PC-9 (cell line): ENCODE measurements around the gene FAM89B. TPM values are rescaled to one million over a fixed set of nuclear protein-coding genes. Genes with fewer than 3 reads are reported as not detected.
A peak's percentile ranks its signal among the peaks of the same experiment; 100 is the strongest.

Experiments used
- BruUV-seq: library from RNA; stranded (reverse); fragments of 400-500 nt; replicated peaks from 2 replicates; lab custom pipeline; 2021; lab: Mats Ljungman, UMichigan
- CTCF ChIA-PET: fragments of 300-600 bp; sonication (Branson Sonifier 250); formaldehyde crosslinking; loops from one replicate; lab custom pipeline; 2022; ENCODE audit warnings: antibody characterized with exemption; lab: Charles Lee
- POLR2A ChIA-PET: fragments of 300-600 bp; sonication (Branson Sonifier 250); formaldehyde crosslinking; loops from one replicate; lab custom pipeline; 2022; ENCODE audit warnings: antibody characterized with exemption; ENCODE audit not compliant: unreplicated experiment; lab: Charles Lee
- DNase-seq, 2 experiments: peaks; one replicate each; pipeline versions ENCODE4 v3.0.0 to v3.0.0-alpha.2; 2015 to 2022; ENCODE audit warnings: mixed read lengths in 1 of 2
- H2AFZ ChIP-seq: fragments of 200-600 bp; sonication (generic); 2 replicates; pipeline ENCODE4 v1.8.1; 2017; ENCODE audit warnings: antibody characterized with exemption
- H3F3A ChIP-seq: fragments of 200-600 bp; sonication (generic); 2 replicates; pipeline ENCODE4 v1.8.1; 2017; ENCODE audit warnings: antibody characterized with exemption, mild to moderate bottlenecking, low read depth; ENCODE audit not compliant: insufficient read depth
- H3K27ac ChIP-seq: fragments of 200-600 bp; sonication (generic); 2 replicates; pipeline ENCODE4 v1.6.1; 2016; ENCODE audit warnings: mixed run types
- H3K27me3 ChIP-seq: fragments of 200-600 bp; sonication (generic); 2 replicates; pipeline ENCODE4 v1.6.1; 2016; ENCODE audit warnings: low read depth, mixed run types; ENCODE audit not compliant: insufficient read depth
- H3K36me3 ChIP-seq: fragments of 200-600 bp; sonication (generic); 2 replicates; pipeline ENCODE4 v1.6.1; 2016; ENCODE audit warnings: low read depth, mixed run types
- H3K4me1 ChIP-seq: fragments of 200-600 bp; sonication (generic); replicated peaks from 2 replicates; pipeline ENCODE4 v1.6.1; 2016; ENCODE audit warnings: mixed run types; ENCODE audit not compliant: insufficient read depth
- H3K4me2 ChIP-seq: fragments of 200-600 bp; sonication (generic); 2 replicates; pipeline ENCODE4 v1.6.1; 2017; ENCODE audit warnings: mixed run types
- H3K4me3 ChIP-seq: fragments of 200-600 bp; sonication (generic); 2 replicates; pipeline ENCODE4 v1.6.1; 2016; ENCODE audit warnings: mixed run types
- H3K79me2 ChIP-seq: fragments of 200-600 bp; sonication (generic); 2 replicates; pipeline ENCODE4 v1.6.1; 2017; ENCODE audit warnings: low read depth, mixed run types
- H3K9me2 ChIP-seq: fragments of 200-600 bp; sonication (generic); 2 replicates; pipeline ENCODE4 v1.8.1; 2017; ENCODE audit warnings: mild to moderate bottlenecking; ENCODE audit not compliant: insufficient read depth
- H3K9me3 ChIP-seq: fragments of 200-600 bp; sonication (generic); 2 replicates; pipeline ENCODE4 v1.8.1; 2016; ENCODE audit warnings: low read depth; ENCODE audit not compliant: insufficient read depth
- H4K20me1 ChIP-seq: fragments of 200-600 bp; sonication (generic); 2 replicates; pipeline ENCODE4 v1.8.1; 2017; ENCODE audit not compliant: insufficient read depth
- EZH2 ChIP-seq: fragments of 200-600 bp; sonication (generic); IDR thresholded peaks from 2 replicates; pipeline ENCODE4 v1.8.0; 2017; ENCODE audit warnings: antibody characterized with exemption, low read depth
- intact Hi-C: fragments of 100-400 bp; cut with micrococcal nuclease; formaldehyde crosslinking; loops from one replicate; pipeline ENCODE4 v1.10.0; 2022; ENCODE audit not compliant: unreplicated experiment
- total RNA-seq: library from RNA; stranded (reverse); gene quantifications from 2 replicates; pipeline ENCODE4 v1.2.3, GENCODE V29; 2021
- TF ChIP-seq, protein P1 (sequence below): fragments of 200-600 bp; sonication (generic); conservative IDR thresholded peaks from 2 replicates; pipeline ENCODE4 v1.6.1; 2017; ENCODE audit warnings: mixed run types, antibody characterized with exemption, mild to moderate bottlenecking, moderate library complexity

FAM89B gene
- total RNA-seq, 1 experiment from 2014 or later = 53.3 TPM

GRCh38 chr11:65555693-65556231 is 16.6 kb upstream of the FAM89B start:
- POLR2A ChIA-PET = interaction anchor here (0.8 kb wide), 1 partner anchor 79 kb away, joined by 9 read pairs; no protein-coding TSS in a partner anchor
- Histone ChIP-seq H3K4me3 (peak overlapping the region; percentile 77), H3F3A (peaks cover 73% of the 10 kb centered on the region), H3K27ac (peak overlapping the region; percentile 63), H3K4me1 (peaks cover 65% of the 10 kb centered on the region), H3K9me3 (no peaks in the 10 kb centered on the region), H3K4me2 (peak overlapping the region; percentile 86), H3K9me2 (no peaks in the 10 kb centered on the region), H4K20me1 (peaks cover 9% of the 10 kb centered on the region), H2AFZ (no peak overlapping the region), H3K36me3 (peaks cover 20% of the 10 kb centered on the region), H3K79me2 (peaks cover 56% of the 10 kb centered on the region), H3K27me3 (no peaks in the 10 kb centered on the region)
- BruUV-seq = no TSS peak
- CTCF ChIA-PET = interaction anchor here (1.4 kb wide), 1 partner anchor 14 kb away, joined by 7 read pairs; no protein-coding TSS in a partner anchor
- intact Hi-C loops = loop anchor here (1.0 to 5.0 kb wide), 5 partner anchors 14 to 457 kb away; partner anchors contain the start of genes C11orf68, CST6, DRAP1 and NEAT1
- DNase-seq = peak; percentile 98 to 99
- TF ChIP-seq, protein P1, sequence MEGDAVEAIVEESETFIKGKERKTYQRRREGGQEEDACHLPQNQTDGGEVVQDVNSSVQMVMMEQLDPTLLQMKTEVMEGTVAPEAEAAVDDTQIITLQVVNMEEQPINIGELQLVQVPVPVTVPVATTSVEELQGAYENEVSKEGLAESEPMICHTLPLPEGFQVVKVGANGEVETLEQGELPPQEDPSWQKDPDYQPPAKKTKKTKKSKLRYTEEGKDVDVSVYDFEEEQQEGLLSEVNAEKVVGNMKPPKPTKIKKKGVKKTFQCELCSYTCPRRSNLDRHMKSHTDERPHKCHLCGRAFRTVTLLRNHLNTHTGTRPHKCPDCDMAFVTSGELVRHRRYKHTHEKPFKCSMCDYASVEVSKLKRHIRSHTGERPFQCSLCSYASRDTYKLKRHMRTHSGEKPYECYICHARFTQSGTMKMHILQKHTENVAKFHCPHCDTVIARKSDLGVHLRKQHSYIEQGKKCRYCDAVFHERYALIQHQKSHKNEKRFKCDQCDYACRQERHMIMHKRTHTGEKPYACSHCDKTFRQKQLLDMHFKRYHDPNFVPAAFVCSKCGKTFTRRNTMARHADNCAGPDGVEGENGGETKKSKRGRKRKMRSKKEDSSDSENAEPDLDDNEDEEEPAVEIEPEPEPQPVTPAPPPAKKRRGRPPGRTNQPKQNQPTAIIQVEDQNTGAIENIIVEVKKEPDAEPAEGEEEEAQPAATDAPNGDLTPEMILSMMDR = no peak
- TF ChIP-seq EZH2 = no peak

DNA sequence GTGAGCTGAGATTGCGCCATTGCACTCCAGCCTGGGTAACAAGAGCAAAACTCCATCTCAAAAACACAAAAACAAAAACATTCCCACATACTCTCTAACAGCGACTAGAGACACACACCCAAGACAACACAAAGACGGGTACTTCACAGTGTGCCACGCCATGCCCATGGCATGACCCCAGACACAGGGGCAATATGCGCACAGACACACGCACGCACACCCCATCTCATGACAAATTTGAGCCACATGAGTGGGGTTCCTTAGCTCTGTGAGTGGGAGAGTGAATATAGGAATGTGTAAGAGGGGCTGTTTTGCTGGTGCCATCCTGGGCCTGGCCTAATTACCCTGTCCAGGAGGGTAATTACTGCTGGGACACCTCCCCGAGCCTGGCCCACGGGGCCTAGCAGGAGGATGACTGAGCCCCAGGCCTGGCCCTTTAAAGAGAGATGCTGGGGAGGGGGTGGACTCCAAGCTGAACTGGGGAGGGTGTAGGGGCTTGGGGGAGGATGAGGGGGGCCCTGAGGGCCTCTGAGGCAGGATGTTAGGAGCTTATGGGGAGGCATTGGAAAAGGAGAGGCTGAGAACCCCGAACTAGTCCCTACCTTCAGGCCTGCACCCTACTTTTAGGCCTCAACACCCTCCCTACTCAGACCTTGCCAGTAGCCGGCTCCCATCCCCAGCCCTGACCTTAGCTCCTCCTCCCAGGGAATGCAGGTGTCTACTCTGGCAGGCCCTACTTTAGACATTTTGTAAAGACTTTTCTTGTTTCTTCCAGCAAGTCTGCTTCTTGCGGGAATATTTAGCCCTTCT is 15.7 kb upstream of the FAM89B start:
- Histone ChIP-seq H3K79me2 (peaks cover 52% of the 10 kb centered on the region), H3K4me2 (peak overlapping the region; percentile 86), H3K4me3 (peak overlapping the region; percentile 77), H3K36me3 (peaks cover 12% of the 10 kb centered on the region), H3K9me3 (no peaks in the 10 kb centered on the region), H2AFZ (0 out of 2 replicates have a peak overlapping the region, but pooled peaks have one; percentile 28), H3K4me1 (peaks cover 74% of the 10 kb centered on the region), H3K9me2 (no peaks in the 10 kb centered on the region), H4K20me1 (peaks cover 9% of the 10 kb centered on the region), H3K27ac (peak overlapping the region; percentile 63), H3K27me3 (no peaks in the 10 kb centered on the region), H3F3A (peaks cover 78% of the 10 kb centered on the region)
- TSS peak; percentile 33 for BruUV-seq
- intact Hi-C loops = loop anchor here (5.0 kb wide), 3 partner anchors 134 to 456 kb away; partner anchors contain the start of genes C11orf68, CST6, DRAP1 and NEAT1
- DNase-seq = peak in 1 of 2 experiments; percentile 57
- POLR2A ChIA-PET = interaction anchor here (0.5 to 0.6 kb wide), 3 partner anchors 9 to 137 kb away, joined by 3 to 6 read pairs (median 4); no protein-coding TSS in a partner anchor
- TF ChIP-seq, protein P1 = no peak
- TF ChIP-seq EZH2 = no peak
- CTCF ChIA-PET = interaction anchor here (0.6 to 1.1 kb wide), 2 partner anchors 15 to 48 kb away, joined by 3 to 4 read pairs; no protein-coding TSS in a partner anchor
